HCT116 (cell line): ENCODE measurements around the gene FBXL17. TPM values are rescaled to one million over a fixed set of nuclear protein-coding genes. Genes with fewer than 3 reads are reported as not detected.

Source experiments
- ATAC-seq: fragments of 200-7000 bp; cut with Tn5 transposase; 2 replicates; pipeline ENCODE4 v1.9.1; 2020; ENCODE audit warnings: mild to moderate bottlenecking, moderate library complexity
- BruUV-seq: library from RNA; stranded (reverse); fragments of 400-500 nt; replicated peaks from 2 replicates; lab custom pipeline; 2021; lab: Mats Ljungman, UMichigan
- CTCF ChIA-PET: fragments of 300-600 bp; sonication (Branson Sonifier 250); formaldehyde crosslinking; loops from one replicate; lab custom pipeline; 2021; ENCODE audit warnings: antibody characterized with exemption; lab: Charles Lee
- POLR2A ChIA-PET: fragments of 300-600, 350-600 bp; sonication (Branson Sonifier 250); formaldehyde crosslinking; loops from one replicate; lab custom pipeline; 2021; ENCODE audit warnings: antibody characterized with exemption; lab: Charles Lee
- RAD21 ChIA-PET, 2 experiments: fragments of 300-600 bp; sonication (Branson Sonifier 250); formaldehyde crosslinking; loops; one replicate each; lab custom pipeline; 2023; ENCODE audit warnings: low total read pairs in 2 of 2; ENCODE audit not compliant: uncharacterized antibody in 2 of 2, unreplicated experiment in 2 of 2, low non-redundant PET in 1 of 2; lab: Charles Lee
- DNase-seq: peaks from one replicate; pipeline ENCODE4 v3.0.0-alpha.2; 2010; ENCODE audit warnings: low read depth, low spot score
- H2AFZ ChIP-seq: fragments of 200-600 bp; shearing (Covaris generic), sonication (generic); 2 replicates; pipeline ENCODE4 v1.6.1; 2017; ENCODE audit warnings: low read depth, mixed run types, mixed read lengths, antibody characterized with exemption, low read length; ENCODE audit not compliant: poor library complexity, severe bottlenecking
- H3K27ac ChIP-seq: 2 replicates; pipeline ENCODE4 v1.5.1; 2012; ENCODE audit warnings: low read depth, low read length
- H3K27me3 ChIP-seq: fragments of 200-600 bp; sonication (generic); 2 replicates; pipeline ENCODE4 v1.6.1; 2016; ENCODE audit warnings: mixed run types, low read length, mixed read lengths; ENCODE audit not compliant: insufficient read depth
- H3K36me3 ChIP-seq, 2 experiments: fragments of 200-500 bp in 1 of 2; fragments of 200-600 bp in 1 of 2; sonication (Bioruptor generic) in 1 of 2; sonication (generic) in 1 of 2; 2 replicates each; pipeline versions ENCODE4 v1.5.1 to v1.6.1; 2014 to 2016; ENCODE audit warnings: low read length in 2 of 2, inconsistent platforms in 1 of 2, mixed read lengths in 1 of 2, mixed run types in 1 of 2; ENCODE audit not compliant: insufficient read depth in 2 of 2, control insufficient read depth in 1 of 2
- H3K4me1 ChIP-seq, 2 experiments: fragments of 200-600 bp in 1 of 2; sonication (generic) in 1 of 2; 2 replicates each; pipeline versions ENCODE4 v1.5.1 to v1.6.1; 2012 to 2017; ENCODE audit warnings: low read length in 2 of 2, inconsistent platforms in 1 of 2, mild to moderate bottlenecking in 1 of 2, mixed read lengths in 1 of 2, mixed run types in 1 of 2, moderate library complexity in 1 of 2; ENCODE audit not compliant: insufficient read depth in 2 of 2, control insufficient read depth in 1 of 2
- H3K4me2 ChIP-seq: fragments of 200-600 bp; sonication (generic); 2 replicates; pipeline ENCODE4 v1.6.1; 2017; ENCODE audit warnings: mixed run types, low read length, mixed read lengths
- H3K4me3 ChIP-seq, 2 experiments: fragments of 200-600 bp in 1 of 2; sonication (generic) in 1 of 2; replicated peaks in 1 of 2; 2 replicates each; pipeline ENCODE4 v1.5.1; 2011 to 2016; ENCODE audit warnings: low read length in 2 of 2, control low read depth in 1 of 2, low read depth in 1 of 2, mild to moderate bottlenecking in 1 of 2, mixed read lengths in 1 of 2, mixed run types in 1 of 2
- H3K79me2 ChIP-seq: fragments of 200-600 bp; sonication (generic); 2 replicates; pipeline ENCODE4 v1.6.1; 2017; ENCODE audit warnings: mild to moderate bottlenecking, mixed run types, low read length, moderate library complexity, mixed read lengths; ENCODE audit not compliant: insufficient read depth
- H3K9ac ChIP-seq: fragments of 200-600 bp; sonication (generic); 2 replicates; pipeline ENCODE4 v1.6.1; 2016; ENCODE audit warnings: low read length, mixed read lengths
- H3K9me2 ChIP-seq: fragments of 200-600 bp; sonication (generic), shearing (Covaris generic); 2 replicates; pipeline ENCODE4 v1.6.1; 2017; ENCODE audit warnings: mixed run types, mild to moderate bottlenecking, moderate library complexity; ENCODE audit not compliant: insufficient read depth
- H3K9me3 ChIP-seq, 2 experiments: fragments of 200-500 bp in 1 of 2; fragments of 200-600 bp in 1 of 2; sonication (Bioruptor generic) in 1 of 2; sonication (generic) in 1 of 2; 2 replicates each; pipeline ENCODE4 v1.6.1; 2014 to 2017; ENCODE audit warnings: low read length in 2 of 2, mixed read lengths in 2 of 2, inconsistent platforms in 1 of 2, low read depth in 1 of 2, mild to moderate bottlenecking in 1 of 2, mixed run types in 1 of 2, moderate library complexity in 1 of 2; ENCODE audit not compliant: control insufficient read depth in 1 of 2, insufficient read depth in 1 of 2
- H4K20me1 ChIP-seq: fragments of 200-600 bp; sonication (generic), shearing (Covaris generic); 2 replicates; pipeline ENCODE4 v1.6.1; 2017; ENCODE audit warnings: mixed run types, mild to moderate bottlenecking, moderate library complexity; ENCODE audit not compliant: insufficient read depth
- CEBPB ChIP-seq: IDR thresholded peaks from 2 replicates; pipeline ENCODE4 v1.6.1; 2012; ENCODE audit warnings: low read depth
- EGR1 ChIP-seq: IDR thresholded peaks from 2 replicates; pipeline ENCODE4 v1.6.1; 2012; ENCODE audit warnings: low read depth
- ELF1 ChIP-seq: IDR thresholded peaks from 2 replicates; pipeline ENCODE4 v1.6.1; 2012; ENCODE audit warnings: low read depth, borderline replicate concordance
- EZH2phosphoT487 ChIP-seq: fragments of 200-600 bp; IDR thresholded peaks from 2 replicates; pipeline ENCODE4 v1.6.1; 2018; ENCODE audit warnings: antibody characterized with exemption, borderline replicate concordance
- POLR2AphosphoS5 ChIP-seq: IDR thresholded peaks from 2 replicates; pipeline ENCODE4 v1.6.1; 2011; ENCODE audit warnings: mild to moderate bottlenecking, low read depth, low read length, moderate library complexity
- SRF ChIP-seq: IDR thresholded peaks from 2 replicates; pipeline ENCODE4 v1.6.1; 2012; ENCODE audit warnings: low read depth
- YY1 ChIP-seq: IDR thresholded peaks from 2 replicates; pipeline ENCODE4 v1.6.1; 2011; ENCODE audit warnings: low read length, low read depth, moderate library complexity, mild to moderate bottlenecking; ENCODE audit not compliant: insufficient replicate concordance; ENCODE audit errors: extremely low read depth
- ZFX ChIP-seq: fragments of 450-650 bp; IDR thresholded peaks from 2 replicates; pipeline ENCODE4 v1.6.1; 2017
- ZNF274 ChIP-seq: fragments of 200-500 bp; sonication (Bioruptor generic); IDR thresholded peaks from 2 replicates; pipeline ENCODE4 v1.6.1; 2014; ENCODE audit warnings: mild to moderate bottlenecking, low read depth, low read length, inconsistent platforms
- intact Hi-C: fragments of 100-400 bp; cut with micrococcal nuclease; formaldehyde crosslinking; loops from 2 replicates; pipeline ENCODE4 v1.10.0; 2022
- total RNA-seq: library from RNA; stranded (reverse); gene quantifications from one replicate; pipeline ENCODE4 v1.2.1, GENCODE V29; 2021; ENCODE audit not compliant: unreplicated experiment
- TF ChIP-seq, protein P1 (sequence below): IDR thresholded peaks from 2 replicates; pipeline ENCODE4 v1.6.1; 2012
- TF ChIP-seq, protein P2 (sequence below): IDR thresholded peaks from 2 replicates; pipeline ENCODE4 v1.6.1; 2012
- TF ChIP-seq, protein P3 (sequence below): IDR thresholded peaks from 2 replicates; pipeline ENCODE4 v1.6.1; 2011; ENCODE audit warnings: mild to moderate bottlenecking, low read length, moderate library complexity; ENCODE audit not compliant: insufficient replicate concordance; ENCODE audit errors: extremely low read depth

Gene FBXL17
- total RNA-seq, 1 experiment from 2014 or later, result 9.4 TPM

DNA sequence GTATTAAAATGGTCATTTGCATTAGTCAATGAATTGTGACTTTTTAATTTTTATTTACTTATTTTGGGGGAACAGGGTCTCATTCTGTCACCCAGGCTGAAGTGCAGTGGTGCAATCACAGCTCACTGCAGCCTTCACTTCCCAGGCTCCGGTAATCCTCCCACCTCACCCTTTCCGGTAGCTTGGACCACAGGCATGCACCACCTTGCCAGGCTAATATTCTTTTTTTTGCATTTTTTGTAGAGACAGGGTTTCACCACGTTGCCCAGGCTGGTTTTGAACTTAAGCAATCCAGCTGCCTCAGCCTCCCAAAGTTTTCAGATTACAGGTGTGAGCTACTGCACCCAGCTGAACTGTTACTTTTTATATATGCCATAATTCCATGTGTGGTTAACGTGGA, 143.4 kb downstream of the FBXL17 start:
- Histone ChIP-seq H3K4me1 (peaks cover 9 to 11% of the 10 kb centered on the region in 2 experiments), H3K9me2 (no peaks in the 10 kb centered on the region), H4K20me1 (no peaks in the 10 kb centered on the region), H2AFZ (no peak overlapping the region), H3K36me3 (no peaks in the 10 kb centered on the region), H3K4me3 (no peak overlapping the region), H3K9ac (no peak overlapping the region), H3K9me3 (no peaks in the 10 kb centered on the region), H3K79me2 (no peaks in the 10 kb centered on the region), H3K27me3 (no peaks in the 10 kb centered on the region), H3K4me2 (no peak overlapping the region), H3K27ac (no peak overlapping the region)
- no peak for DNase-seq
- intact Hi-C loops, result no loop called here
- TF ChIP-seq POLR2AphosphoS5 (no peak), CEBPB (no peak), SRF (no peak), ZNF274 (no peak), EGR1 (no peak), ZFX (no peak), ELF1 (no peak), EZH2phosphoT487 (no peak), YY1 (no peak)
- TF ChIP-seq, protein P1, sequence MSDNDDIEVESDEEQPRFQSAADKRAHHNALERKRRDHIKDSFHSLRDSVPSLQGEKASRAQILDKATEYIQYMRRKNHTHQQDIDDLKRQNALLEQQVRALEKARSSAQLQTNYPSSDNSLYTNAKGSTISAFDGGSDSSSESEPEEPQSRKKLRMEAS, result no peak
- TF ChIP-seq, protein P2, sequence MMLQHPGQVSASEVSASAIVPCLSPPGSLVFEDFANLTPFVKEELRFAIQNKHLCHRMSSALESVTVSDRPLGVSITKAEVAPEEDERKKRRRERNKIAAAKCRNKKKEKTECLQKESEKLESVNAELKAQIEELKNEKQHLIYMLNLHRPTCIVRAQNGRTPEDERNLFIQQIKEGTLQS, result no peak
- TF ChIP-seq, protein P3, sequence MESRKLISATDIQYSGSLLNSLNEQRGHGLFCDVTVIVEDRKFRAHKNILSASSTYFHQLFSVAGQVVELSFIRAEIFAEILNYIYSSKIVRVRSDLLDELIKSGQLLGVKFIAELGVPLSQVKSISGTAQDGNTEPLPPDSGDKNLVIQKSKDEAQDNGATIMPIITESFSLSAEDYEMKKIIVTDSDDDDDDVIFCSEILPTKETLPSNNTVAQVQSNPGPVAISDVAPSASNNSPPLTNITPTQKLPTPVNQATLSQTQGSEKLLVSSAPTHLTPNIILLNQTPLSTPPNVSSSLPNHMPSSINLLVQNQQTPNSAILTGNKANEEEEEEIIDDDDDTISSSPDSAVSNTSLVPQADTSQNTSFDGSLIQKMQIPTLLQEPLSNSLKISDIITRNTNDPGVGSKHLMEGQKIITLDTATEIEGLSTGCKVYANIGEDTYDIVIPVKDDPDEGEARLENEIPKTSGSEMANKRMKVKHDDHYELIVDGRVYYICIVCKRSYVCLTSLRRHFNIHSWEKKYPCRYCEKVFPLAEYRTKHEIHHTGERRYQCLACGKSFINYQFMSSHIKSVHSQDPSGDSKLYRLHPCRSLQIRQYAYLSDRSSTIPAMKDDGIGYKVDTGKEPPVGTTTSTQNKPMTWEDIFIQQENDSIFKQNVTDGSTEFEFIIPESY, result no peak
- RAD21 ChIA-PET, result no interaction called here
- no peak for ATAC-seq
- POLR2A ChIA-PET, result no interaction called here
- BruUV-seq, result no TSS peak
- CTCF ChIA-PET, result no interaction called here
